GOT3 (cell line): ENCODE results near the gene P2RY14.

Source experiments
- DNase-seq: peaks from one replicate; lab custom pipeline; 2025; ENCODE audit warnings: mixed read lengths; lab: John Stamatoyannopoulos, UW

The P2RY14 gene

DNA sequence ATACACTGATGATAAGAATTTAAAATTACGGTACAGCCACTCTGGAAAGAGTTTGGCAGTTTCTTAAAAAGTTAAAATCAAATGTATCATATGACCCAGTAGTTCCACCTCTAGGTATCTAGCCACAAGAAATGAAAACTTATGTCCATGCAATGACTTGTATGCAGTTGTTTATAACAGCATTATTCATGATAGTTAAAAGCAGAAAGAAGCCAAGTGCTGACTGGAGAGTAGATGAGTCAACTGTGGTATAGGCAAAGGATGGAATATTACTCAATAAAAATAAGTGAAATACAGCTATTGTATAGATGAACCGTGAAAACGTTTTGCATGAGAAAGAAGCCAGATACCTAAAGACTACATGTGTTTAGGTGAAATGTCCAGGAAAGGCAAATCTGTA, 23.4 kb upstream of the P2RY14 start:
- no peak for DNase-seq

DNA sequence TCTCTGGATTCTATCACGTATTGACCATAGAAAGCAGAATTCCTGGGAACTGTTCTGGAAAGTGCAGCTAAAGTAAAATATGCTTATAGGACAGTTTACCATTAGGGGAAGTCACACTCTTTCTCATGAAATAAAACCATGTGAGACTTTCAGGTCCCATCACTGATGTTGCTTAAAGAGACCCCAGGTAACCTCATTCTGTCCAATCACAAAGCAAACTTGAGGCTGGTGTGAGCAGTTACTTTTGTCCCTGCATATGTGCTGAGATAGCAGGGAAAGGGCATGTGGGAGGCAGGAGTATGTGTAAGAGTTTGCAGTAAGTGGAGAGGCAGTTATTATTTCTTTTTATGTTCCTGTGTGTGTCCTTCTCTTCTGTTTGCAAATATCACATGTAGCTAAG, 22.2 kb upstream of the P2RY14 start:
- no peak for DNase-seq

DNA sequence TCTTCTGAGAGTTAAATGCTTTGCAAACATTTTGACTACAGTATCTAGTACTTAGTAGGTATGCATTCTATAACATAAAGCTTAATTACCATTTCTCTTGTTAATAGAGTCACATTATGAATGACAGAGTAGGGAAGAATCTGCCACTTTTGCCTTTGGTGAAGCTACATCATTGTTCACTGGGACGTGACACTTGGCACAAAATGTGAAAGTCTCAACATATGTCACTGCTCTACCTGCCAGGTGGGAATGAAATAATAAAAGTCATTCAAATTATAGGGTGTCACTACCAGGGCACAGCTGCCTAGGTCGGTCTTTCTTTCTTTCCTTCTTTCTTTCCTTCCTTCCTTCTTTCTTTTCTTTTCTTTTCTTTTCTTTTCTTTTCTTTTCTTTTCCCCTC, 20.7 kb upstream of the P2RY14 start:
- no peak for DNase-seq

DNA sequence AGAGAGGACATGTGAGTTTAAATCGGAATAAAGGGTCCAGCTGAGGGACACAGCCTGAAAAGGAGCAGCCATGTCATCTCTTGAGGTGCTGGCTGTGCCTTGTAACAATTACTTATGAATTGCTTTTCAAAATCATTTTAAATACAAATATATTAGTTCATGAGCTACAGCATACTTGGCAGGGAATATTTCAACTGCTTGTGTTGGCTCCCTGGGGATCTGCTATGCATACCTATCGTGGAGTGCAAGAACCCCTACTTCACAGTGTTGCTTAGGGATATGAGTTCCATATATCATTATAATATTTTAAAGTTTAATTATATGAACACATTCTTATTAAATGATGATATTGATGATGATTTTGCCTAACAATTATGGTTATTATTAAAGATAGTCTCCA, 19.1 kb upstream of the P2RY14 start:
- DNase-seq: no peak

DNA sequence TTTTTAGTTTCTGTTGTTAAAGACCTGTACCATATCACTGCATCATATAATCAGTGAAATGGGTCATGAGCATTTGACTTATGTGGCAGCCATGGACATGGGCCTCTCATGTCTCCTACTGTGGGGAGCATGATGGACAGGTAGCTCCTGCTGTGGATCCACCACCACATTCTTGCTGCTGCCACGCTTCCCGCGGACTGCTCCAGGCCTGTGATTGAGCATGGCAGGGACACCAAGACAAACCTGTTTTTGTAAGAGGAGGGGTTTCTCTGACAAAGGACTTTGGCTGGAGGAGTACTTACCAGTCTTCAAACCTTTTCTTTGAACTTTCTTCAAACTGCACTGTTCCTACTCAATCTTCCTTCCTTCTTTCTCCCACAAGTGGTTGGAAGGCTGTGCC, 17.9 kb upstream of the P2RY14 start:
- DNase-seq: no peak

DNA sequence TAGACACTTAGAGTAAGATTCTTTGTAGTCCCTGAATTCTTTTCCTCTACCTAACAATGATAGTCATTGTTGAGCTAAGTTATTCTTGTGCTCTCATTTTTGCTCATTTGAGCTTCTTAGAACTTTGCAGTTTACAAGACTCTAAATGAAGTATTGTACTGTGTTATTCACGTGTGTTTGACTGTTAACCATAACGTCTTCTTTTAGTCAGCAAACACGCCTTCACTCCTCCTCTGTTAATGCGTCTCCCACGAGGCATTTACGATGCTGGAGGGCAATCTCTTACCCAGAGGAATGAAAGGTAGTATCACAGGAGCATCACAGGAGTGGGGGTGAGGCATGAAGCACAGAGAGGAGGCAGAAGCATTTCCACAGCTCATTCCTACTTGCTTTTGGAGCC, 14.8 kb upstream of the P2RY14 start:
- DNase-seq: no peak

DNA sequence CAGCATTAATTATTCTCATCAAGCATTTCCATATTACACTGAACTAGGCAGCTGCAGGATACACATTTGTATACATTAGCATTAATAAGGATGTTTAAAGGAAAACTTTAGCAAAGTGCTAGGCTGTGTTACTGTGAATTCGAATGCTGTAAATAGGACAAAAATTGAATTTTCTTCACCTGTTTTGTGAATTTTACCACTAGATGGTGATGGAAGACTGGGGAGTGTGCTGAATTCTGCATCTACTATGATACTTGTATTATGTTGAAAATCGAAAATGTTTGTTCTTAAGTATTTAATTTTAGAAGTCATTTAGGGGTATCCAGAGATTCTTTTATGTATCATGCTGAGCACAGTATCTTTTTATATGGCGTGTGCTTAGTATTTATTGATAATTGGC, 12.3 kb upstream of the P2RY14 start:
- DNase-seq: no peak

DNA sequence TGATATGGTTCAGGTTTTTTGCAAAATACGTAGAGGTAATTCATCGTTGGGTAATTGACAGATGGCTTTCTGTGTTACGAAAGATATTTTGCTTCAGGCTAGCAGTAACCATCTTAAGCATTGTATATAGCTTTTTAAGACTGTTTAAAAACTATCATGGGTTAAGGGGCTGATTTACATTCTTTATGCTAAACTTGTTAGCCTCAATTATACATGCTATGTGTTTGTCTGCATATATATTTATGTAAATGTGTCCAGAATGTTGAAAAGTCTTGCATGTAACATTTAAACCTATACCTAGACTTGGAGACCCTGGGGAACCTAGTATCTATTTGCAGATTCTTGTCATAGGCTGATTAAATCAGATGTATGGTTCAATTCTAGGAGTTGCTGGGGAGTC, 11.1 kb upstream of the P2RY14 start:
- DNase-seq: no peak

DNA sequence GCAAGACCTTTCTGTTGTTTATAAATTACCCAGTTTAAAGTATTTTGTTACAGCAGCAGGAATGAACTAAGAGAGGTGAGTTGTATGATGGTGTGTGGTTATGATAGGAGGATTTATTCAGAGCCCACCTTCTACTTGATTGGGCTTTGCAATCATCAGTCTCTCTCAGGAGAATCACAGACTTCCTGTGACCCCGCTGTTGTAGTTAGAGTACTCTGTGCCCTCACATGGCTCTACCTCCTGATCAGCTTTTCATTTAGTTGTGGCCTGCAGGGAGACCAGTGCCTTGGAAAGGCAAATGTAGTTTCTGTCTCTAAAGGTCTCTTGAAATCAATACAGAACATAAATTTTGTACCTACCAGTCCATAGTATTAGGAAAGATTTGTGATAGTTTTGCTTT, 7.6 kb upstream of the P2RY14 start:
- no peak for DNase-seq

DNA sequence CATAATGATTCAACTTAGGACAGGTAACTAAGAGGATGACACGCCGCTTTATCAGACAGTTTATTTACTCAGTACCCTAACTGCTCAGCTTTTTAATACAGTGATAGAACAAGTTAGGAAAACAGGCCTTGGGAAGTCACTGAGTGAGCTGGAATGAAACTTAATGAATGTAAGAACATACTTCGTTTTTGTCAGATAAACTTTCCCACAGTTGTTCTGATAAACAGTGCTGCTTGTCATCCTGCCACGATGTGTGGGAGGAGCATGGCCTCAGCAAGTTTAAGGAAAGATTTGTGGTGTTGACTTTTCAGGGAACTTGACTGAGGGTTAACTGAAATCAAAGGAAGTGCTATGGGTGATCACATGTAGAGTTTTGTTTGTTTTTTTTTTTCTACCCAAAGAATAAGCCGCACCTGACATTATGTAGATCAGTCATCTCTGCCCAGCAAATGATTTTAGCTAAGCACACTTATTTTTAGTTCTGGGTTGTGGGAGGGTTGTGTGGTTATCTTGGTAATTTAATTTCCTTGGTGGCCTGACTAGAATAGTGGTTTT, 5.6 kb upstream of the P2RY14 start:
- DNase-seq: no peak

DNA sequence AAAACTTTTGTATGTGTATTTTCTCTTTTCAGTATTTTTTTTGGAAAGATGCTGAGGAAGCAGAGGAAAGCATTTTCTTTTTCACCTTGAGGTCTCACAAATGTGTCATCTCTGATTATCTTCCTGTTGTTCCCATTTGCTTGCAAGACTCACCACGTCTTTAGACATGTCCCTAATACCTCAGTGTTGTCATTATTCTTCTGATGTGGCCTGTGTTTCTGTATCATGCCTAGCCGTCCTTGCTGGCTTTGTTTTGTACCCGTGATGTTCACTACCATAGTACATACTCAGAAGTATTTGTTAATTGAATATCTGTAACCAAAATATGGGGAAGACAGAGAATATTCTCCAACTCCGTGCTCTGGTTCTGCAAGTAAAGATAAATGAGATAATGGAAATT, 5.0 kb upstream of the P2RY14 start:
- DNase-seq: no peak

DNA sequence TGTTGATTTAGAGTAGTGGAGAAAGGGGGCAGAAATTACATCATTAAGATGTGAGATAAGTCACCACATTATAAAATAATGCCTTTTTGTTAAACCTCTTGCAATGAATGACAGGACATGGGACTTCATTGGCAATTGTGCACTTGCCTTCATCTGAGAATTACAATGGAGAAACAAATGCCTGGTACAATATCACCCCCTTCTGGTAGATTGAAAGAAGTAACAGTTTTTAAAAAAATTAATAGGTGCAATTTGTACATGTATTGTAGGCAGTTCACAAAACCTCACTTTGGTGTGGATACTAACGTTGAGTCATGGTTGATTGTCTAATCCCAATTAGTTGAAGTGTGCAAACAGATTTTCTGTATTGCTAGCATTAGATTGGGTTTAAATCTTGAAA, 4.6 kb upstream of the P2RY14 start:
- no peak for DNase-seq

DNA sequence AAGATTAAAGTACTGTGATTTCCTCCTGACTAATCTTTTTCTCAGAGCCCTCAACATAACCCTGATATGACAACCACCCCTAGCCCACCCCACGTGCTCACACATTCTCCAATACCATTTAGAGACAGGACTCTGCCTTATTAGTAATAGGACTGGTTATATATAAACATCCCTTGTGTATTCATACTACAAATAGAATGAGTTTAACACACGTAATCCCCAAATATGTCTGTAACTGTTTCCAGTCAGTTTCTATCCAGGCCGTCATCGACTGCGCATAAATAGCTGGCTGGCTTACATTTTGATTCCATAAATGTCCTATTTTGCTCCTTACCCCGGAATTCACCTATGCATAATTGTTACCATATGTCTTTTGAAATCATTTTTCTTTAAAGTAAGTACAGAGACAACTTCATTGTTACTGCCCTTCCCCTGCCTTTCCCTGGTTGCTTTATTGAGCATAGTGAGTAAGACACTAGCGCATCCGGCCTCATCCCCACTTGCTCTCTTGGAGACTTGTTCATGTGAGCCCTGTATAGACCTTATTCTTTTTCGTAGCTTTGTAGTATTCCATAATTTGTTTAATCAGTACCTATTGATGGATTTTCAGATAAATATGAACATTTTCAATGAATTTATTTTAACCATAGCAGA, 3.5 kb upstream of the P2RY14 start:
- no peak for DNase-seq

DNA sequence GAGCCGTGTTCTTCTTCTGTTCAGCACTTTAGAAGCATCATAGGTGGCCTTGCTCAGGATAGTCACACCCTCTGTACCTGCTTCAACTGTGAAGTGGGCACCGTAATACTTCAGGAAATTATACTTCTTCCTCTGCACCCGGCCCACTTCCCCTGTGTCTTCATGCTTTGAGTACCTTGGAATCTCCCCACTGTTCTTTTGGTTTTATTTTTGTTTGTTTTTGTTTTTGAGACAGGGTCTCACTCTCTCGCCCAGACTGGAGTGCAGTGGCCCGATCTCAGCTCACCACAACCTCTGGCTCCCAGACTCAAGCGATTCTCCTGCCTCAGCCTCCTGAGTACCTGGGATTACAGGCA, 1.7 kb downstream of the P2RY14 start:
- no peak for DNase-seq

DNA sequence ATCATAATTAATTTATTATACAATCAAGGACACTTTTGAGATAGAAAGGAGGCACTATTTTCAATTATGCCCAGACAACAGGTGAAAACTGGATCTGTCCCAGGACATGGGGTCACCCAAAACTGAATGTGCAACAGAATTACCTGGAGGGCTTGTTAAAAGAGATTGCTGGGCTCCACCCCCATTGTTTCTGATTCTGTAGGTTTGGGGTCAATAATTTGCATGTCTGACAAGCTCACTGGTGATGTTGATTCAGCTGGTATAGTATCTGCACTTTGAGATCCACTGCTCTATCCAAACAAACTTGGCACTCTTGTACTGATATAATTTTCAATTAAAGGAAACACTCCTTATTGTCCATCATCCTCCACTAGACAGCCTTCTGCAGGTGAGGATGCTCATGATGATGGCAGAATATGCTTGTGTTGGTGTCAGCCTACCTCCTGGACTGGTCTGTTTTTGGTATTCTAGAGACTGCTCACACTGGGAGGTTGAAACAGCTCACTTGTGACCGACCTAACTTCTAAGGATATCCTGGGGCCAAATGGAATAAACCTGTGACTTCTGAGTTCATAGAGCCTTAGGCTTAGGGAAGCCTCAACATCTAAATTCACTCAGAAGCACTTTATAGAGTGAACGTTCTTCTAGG, 2.2 kb downstream of the P2RY14 start:
- DNase-seq: no peak

DNA sequence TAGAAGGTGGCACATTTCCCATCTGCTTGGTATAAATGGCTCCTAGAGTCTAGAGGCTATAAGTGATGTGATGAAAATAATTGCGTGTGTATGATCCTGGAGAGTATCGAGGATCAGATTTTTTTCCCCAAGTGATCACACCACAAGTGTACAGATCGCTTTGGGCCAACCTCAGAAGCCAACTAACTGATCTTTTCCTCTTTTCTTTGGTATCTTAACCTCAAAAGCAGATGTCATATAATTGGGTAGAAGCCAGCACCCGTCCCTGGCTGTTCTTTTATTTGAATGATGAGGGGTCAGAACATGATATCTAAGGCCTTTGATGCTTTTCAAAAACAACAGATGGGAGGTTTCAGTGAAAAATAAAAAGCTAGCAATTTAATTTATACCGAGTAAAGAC, 3.3 kb downstream of the P2RY14 start:
- no peak for DNase-seq

DNA sequence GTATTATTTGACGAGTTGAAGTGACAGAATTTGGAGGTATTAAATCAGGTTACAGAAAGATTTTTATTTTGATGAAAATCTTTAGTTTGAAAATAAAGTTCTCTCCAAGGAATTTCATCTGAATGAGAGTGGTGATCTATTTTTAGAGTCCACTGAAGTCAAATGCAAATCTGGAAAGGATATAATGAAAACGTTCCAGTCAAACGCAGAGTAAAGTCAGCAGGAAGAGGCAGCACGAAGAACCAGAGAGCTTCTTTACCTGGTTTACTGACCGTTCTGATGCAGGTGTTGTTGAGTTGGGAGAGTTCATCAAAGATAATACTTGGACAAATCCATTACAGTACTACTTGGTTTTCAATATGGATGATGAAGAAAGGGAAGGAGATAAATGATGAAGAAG, 8.7 kb downstream of the P2RY14 start:
- DNase-seq: no peak

DNA sequence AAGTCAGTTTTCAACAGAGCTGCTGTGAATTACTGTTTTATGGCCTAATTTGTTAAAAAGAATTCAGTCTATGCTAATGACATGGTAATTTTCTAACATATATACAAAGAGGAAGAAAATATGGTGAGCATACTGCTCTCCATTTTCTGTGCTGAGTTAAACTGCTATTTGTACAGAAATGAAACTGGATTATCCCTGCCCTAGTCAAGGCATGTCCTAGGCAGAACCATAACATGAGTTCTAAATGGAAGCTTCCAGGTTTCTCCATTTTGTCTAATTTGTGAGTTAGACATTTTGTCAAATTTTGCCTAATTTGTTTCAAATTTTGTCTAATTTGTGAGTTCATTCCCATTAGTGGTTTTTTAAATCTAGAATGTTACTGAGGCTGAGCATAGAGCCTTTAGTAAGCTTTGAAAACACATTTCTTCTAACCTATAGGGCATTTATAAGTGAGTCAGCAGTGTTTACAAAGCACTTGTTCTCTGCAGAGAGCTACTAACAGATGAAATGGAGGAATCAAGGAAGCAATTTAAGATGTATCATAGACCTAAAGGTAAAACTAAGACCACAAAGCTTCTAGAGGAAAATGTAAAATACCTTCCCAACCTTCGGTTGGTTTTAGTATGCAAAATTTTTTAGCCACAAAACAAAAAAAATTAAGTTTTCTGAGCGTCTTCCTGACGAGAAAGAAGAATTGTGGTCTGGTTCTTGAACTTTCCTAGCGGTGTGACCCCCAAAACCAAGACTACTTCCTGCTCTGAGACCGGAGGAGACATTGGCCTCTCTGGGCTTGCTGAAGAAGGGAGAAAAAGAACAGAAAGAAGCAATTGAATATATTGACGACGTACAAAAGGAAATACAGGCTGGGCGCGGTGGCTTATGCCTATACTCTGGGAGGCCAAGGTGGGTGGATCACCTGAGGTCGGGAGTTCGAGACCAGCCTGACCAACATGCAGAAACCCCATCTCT, 9.8 kb downstream of the P2RY14 start:
- no peak for DNase-seq

DNA sequence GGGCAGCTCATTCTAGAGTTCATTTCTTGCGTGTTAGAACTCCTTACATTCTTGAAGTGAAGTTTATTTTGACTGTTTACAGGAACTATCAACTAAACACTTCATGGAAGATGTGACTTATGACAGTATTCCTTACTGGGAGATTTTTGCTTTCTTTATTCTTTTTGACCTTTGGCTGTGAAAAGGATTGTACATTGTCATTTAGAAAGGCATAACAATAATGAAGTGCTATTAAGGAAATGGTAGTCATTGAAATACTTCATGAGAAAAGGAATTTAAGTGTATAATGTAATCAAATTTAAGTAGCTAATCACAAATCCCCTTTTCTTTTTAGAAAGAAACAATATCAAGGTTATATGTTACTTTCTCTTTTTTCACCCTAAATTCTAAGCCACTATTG, 11.3 kb downstream of the P2RY14 start:
- no peak for DNase-seq

DNA sequence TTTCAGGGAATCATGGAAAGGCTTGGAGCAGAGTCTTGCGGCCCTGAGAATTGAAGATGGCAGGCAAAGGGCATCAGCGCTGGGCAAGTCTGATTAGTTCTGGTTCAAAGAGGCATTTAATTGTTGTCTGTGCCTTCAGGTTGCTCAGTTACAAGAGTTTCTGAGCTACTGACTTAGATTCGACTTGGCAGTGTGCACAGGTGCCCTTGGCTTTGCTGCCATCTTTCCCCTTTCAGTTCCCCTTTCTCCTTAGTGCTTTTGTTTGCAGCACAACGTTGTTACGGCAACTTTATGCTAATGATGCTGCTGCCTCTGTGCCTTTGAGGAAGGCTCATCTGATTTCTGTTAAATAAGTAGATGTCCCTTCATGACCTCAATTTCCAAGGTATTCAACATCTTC, 12.5 kb downstream of the P2RY14 start:
- no peak for DNase-seq

DNA sequence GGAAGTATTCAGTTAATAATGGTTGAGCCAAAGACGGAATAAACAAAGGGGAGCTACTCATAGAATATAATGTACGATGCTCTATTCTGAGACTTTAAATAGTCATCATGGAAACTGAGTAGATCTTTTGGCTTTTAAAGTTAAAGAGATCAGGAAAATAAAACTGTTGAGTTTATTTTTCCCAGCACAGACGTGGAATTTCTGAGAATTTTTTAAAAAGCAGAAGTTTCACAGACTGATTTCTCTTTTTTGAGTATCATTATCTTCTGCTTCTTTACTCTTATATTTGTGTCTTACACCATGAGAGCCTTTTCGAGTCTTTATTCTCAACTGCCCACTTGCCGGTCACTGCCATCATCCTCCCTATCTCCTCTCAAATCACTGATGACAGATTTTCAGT, 13.2 kb downstream of the P2RY14 start:
- DNase-seq: no peak

DNA sequence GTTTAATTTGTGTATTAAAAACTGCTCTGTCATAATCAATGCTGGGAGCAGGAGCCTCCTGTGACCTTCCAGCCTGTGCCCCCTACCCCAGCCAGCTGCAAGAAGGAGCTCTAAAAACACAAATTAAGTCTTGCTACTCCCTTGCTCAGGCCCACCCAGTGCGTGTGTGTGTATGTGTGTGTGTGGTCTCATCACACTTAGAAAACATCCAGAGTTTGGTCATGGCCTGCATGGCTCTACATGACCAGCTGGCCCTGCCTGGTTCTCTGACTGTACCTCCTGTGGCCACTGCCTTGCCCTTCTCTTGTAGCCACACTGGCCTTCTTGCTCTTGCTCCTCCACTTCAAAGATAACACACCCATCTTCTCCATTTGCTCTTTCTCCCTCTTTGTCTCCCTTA, 13.7 kb downstream of the P2RY14 start:
- no peak for DNase-seq
